ENCODE measurements around the gene CC2D1B.

Gene CC2D1B

DNA sequence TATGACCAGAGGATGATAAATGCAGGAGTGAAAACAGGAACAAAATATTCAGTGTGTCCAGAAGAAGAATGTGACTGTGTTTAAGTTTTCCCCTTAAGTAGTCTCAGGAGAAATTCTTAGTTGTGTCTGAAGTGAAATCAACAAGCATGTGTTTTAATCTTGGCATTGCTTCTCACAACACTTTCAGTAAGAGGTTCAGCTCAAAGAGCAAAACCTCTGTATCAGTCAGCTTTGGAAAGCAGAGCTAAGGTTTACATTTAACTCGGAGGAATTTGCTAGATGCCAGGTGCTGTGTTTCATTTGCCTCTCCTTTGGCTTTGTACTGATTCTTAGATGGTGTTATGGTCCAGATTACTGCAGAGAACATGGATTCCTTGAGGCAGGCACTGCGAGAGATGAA, 28.6 kb downstream of the CC2D1B start:
- in situ Hi-C loops (cut with MboI; ENCODE audit: low pct_unique_long_range_greater_than_20kb, low sequenced_read_pairs, unreplicated experiment), result no loop called here
- TF ChIP-seq, protein P1, sequence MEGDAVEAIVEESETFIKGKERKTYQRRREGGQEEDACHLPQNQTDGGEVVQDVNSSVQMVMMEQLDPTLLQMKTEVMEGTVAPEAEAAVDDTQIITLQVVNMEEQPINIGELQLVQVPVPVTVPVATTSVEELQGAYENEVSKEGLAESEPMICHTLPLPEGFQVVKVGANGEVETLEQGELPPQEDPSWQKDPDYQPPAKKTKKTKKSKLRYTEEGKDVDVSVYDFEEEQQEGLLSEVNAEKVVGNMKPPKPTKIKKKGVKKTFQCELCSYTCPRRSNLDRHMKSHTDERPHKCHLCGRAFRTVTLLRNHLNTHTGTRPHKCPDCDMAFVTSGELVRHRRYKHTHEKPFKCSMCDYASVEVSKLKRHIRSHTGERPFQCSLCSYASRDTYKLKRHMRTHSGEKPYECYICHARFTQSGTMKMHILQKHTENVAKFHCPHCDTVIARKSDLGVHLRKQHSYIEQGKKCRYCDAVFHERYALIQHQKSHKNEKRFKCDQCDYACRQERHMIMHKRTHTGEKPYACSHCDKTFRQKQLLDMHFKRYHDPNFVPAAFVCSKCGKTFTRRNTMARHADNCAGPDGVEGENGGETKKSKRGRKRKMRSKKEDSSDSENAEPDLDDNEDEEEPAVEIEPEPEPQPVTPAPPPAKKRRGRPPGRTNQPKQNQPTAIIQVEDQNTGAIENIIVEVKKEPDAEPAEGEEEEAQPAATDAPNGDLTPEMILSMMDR (IDR thresholded peaks at IDR 0.05; ENCODE audit: extremely low read depth, insufficient read depth, missing control alignments), result no peak
- no peak for DNase-seq (ENCODE audit: low spot score)

DNA sequence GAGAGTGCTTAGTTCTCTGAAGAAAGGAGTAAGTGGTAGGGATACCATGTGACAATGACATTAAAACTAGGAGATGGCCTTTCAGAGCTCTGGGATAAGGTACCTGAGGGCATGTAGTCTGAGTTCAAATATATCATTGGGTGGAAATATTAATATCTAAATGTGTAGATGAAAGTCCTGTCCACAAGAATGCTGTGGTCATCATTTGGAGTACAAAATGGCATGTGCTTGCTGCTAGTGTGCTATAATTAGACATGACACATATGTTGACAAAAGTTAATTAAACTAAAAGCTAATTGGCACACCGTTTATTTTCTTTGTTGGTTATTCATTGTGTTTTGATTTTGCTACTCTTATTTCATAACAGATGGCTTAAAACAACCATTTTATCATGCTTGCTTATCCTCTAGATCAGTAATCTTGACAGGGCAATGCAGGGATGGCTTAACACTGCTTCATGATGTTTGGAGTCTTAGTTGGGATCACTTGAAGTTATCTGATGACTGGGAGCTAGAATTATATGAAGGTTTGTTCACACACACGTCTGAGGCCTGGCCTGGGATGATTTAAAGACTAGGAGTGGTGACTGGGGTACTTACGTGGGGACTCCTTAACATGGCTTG, 31.0 kb downstream of the CC2D1B start:
- DNase-seq (ENCODE audit: low spot score), result no peak
- in situ Hi-C loops (cut with MboI; ENCODE audit: low pct_unique_long_range_greater_than_20kb, low sequenced_read_pairs, unreplicated experiment), result no loop called here
- TF ChIP-seq, protein P1 (IDR thresholded peaks at IDR 0.05; ENCODE audit: extremely low read depth, insufficient read depth, missing control alignments), result no peak

DNA sequence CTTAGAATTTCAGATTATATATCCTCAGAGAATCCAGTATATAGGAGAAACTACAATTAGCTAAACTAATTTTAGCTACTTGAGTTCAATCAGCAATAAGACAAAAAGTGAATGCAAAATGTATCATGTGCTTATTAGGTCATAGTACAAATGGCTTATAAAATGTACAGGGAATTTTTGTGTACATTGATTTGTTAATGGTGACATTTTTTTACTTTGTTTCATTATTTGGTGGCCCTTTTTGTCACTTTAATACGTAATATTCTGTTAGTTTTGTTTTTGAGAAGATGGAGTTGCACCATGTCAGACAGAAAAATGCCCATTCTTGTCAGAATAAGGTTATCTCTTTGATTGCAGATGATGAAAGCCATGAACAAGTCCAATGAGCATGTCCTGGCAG, 33.6 kb downstream of the CC2D1B start:
- in situ Hi-C loops (cut with MboI; ENCODE audit: low pct_unique_long_range_greater_than_20kb, low sequenced_read_pairs, unreplicated experiment), result no loop called here
- TF ChIP-seq, protein P1 (IDR thresholded peaks at IDR 0.05; ENCODE audit: extremely low read depth, insufficient read depth, missing control alignments), result no peak
- DNase-seq (ENCODE audit: low spot score), result no peak

DNA sequence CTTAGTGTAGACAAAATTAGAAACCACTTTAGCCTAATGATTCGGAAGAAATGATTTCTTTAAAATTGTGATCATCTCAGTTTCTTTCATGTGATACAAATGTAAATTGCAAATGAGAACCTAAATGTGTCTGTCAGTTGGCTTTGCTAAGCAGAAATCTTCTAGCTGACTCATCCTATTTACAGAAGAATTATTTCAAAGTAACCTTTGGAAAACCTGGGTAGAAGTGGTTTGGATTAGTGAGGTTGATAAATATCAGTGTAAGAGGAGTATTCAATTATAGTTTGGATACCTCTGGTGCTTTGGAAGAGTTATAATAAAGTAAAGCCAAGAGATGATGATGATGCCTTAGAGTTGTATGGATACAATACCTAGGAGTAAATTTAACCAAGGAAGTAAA, 37.4 kb downstream of the CC2D1B start:
- TF ChIP-seq, protein P1 (IDR thresholded peaks at IDR 0.05; ENCODE audit: extremely low read depth, insufficient read depth, missing control alignments), result no peak
- no peak for DNase-seq (ENCODE audit: low spot score)
- in situ Hi-C loops (cut with MboI; ENCODE audit: low pct_unique_long_range_greater_than_20kb, low sequenced_read_pairs, unreplicated experiment), result no loop called here

DNA sequence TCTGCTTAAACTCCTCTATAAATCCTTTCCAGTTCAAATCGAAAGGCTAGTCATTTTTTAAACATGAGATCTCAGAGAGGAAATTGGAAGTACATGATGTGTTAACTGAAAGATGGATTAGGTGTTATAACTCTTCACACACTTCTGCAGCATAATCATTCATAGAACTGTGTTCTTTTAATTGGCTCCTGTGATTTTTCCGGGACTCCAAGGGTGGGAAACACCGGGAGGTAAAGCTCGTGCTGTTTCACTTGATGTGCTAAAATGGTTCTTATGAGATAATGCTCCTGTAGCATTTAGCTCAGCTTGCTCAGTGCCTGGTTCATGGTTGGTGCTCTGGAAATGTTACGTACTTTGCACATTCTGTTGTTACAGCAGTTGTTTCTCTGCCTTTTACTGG, 40.2 kb downstream of the CC2D1B start:
- DNase-seq (ENCODE audit: low spot score), result no peak
- TF ChIP-seq, protein P1 (IDR thresholded peaks at IDR 0.05; ENCODE audit: extremely low read depth, insufficient read depth, missing control alignments), result no peak
- in situ Hi-C loops (cut with MboI; ENCODE audit: low pct_unique_long_range_greater_than_20kb, low sequenced_read_pairs, unreplicated experiment), result no loop called here

DNA sequence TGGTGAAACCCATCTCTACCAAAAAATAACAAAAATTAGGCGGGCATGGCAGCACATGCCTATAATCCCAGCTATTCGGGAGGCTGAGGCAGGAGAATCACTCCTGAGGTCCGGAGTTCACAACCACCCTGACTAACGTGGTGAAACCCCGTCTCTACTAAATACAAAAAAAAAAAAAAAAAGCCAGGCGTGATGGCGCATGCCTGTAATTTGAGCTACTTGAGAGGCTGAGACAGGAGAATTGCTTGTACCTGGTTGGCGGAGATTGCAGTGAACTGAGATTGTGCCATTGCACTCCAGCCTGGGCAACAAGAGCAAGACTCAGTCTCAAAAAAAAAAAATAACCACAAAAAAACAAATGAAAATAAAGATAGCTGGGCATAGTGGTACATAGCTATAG, 42.3 kb downstream of the CC2D1B start:
- DNase-seq (ENCODE audit: low spot score), result no peak
- in situ Hi-C loops (cut with MboI; ENCODE audit: low pct_unique_long_range_greater_than_20kb, low sequenced_read_pairs, unreplicated experiment), result no loop called here
- TF ChIP-seq, protein P1 (IDR thresholded peaks at IDR 0.05; ENCODE audit: extremely low read depth, insufficient read depth, missing control alignments), result no peak

All from GM13977 (cell line).